ENCODE measurements around the gene YBX2. TPM values are rescaled to one million over a fixed set of nuclear protein-coding genes. Genes with fewer than 3 reads are reported as not detected.

Gene YBX2
- total and polyA plus RNA-seq, 2 donors (not counting 1 experiment from before 2014, with no cell fraction given), result 0.15 to 0.22 TPM

GRCh38 chr17:7313890-7314718 is 19.7 kb upstream of the YBX2 start:
- no peaks in the 10 kb centered on the region for H3K9me3 ChIP-seq (ENCODE audit: control extremely low read depth in 1 of 3, control insufficient read depth in 2 of 3, insufficient read depth in 1 of 3, low read length in 2 of 3)
- intact Hi-C loops (cut with micrococcal nuclease), result loop anchor here (2.0 kb wide), 1 partner anchor 39 kb away; the partner anchor contains the start of gene KCTD11
- ATAC-seq (ENCODE audit: low read depth) (no peak), DNase-seq (no peak)
- Mint-ChIP-seq H3K27me3 (no peaks in the 10 kb centered on the region), H3K9me3 (ENCODE audit: insufficient read depth) (no peaks in the 10 kb centered on the region), H3K4me3 (peak overlapping the region; percentile 87), H3K27ac (peak overlapping the region; percentile 93), H3K4me1 (peaks cover 63% of the 10 kb centered on the region)
- peaks cover 5 to 75% of the 10 kb centered on the region in 2 experiments for H3K36me3 ChIP-seq (replicated peaks in 1 of 2; ENCODE audit: control extremely low read depth in 1 of 2, control insufficient read depth in 1 of 2, extremely low read depth in 1 of 2, insufficient read depth in 2 of 2, low read length in 1 of 2)
- peak overlapping the region; percentile 90 for H3K9ac ChIP-seq (ENCODE audit: low read length)
- H3K79me2 ChIP-seq (ENCODE audit: control insufficient read depth, insufficient read depth, low read length), result peaks cover 61% of the 10 kb centered on the region
- POLR2A ChIA-PET, result interaction anchor here (0.9 to 1.5 kb wide), 3 partner anchors 15 to 170 kb away, joined by 3 to 7 read pairs (median 4); partner anchors contain the start of genes NEURL4 and POLR2A
- no peak for TF ChIP-seq CTCF (IDR thresholded peaks at IDR 0.05)
- no peak for TF ChIP-seq EZH2 (IDR thresholded peaks at IDR 0.05; ENCODE audit: borderline replicate concordance, insufficient read depth, low read depth, low read length, poor library complexity, severe bottlenecking)
- H3K27me3 ChIP-seq (replicated peaks in 1 of 4; ENCODE audit: control extremely low read depth in 1 of 4, control insufficient read depth in 3 of 4, insufficient read depth in 4 of 4, low read length in 3 of 4), result no peaks in the 10 kb centered on the region
- H3K27ac ChIP-seq (ENCODE audit: low read length in 2 of 2), result peak overlapping the region; percentile 78 to 91
- WGBS (ENCODE audit: insufficient coverage), result 49% methylated on average over 6 of the region's 9 CpGs
- CTCF ChIA-PET, result interaction anchor here (1.0 to 2.2 kb wide), 10 partner anchors 8 to 268 kb away, joined by 3 to 19 read pairs (median 5); partner anchors contain the start of gene NEURL4
- no peak overlapping the region for H2AFZ ChIP-seq (ENCODE audit: insufficient read depth, low read depth, low read length, poor library complexity, severe bottlenecking)
- H3K4me1 ChIP-seq (ENCODE audit: control insufficient read depth in 2 of 2, insufficient read depth in 2 of 2, low read length in 2 of 2), result peaks cover 33 to 55% of the 10 kb centered on the region in 2 donors
- peaks cover 55% of the 10 kb centered on the region for H4K20me1 ChIP-seq (ENCODE audit: control insufficient read depth, insufficient read depth, low read length, poor library complexity, severe bottlenecking)
- peak overlapping the region; percentile 73 to 90 (median 82) for H3K4me3 ChIP-seq (ENCODE audit: control extremely low read depth in 1 of 5, extremely low read depth in 1 of 5, insufficient read depth in 1 of 5, low read depth in 2 of 5, low read length in 4 of 5)
- peak overlapping the region; percentile 91 for H3K4me2 ChIP-seq (replicated peaks; ENCODE audit: low read depth, low read length, poor library complexity, severe bottlenecking)

Data from B cell (primary cell).